ENCODE measurements around the gene CRYZL1.

GRCh38 chr21:33542640-33543504 lies 98.7 kb downstream of the CRYZL1 start, which contains the start of gene SON:
- TF ChIP-seq, protein P1, sequence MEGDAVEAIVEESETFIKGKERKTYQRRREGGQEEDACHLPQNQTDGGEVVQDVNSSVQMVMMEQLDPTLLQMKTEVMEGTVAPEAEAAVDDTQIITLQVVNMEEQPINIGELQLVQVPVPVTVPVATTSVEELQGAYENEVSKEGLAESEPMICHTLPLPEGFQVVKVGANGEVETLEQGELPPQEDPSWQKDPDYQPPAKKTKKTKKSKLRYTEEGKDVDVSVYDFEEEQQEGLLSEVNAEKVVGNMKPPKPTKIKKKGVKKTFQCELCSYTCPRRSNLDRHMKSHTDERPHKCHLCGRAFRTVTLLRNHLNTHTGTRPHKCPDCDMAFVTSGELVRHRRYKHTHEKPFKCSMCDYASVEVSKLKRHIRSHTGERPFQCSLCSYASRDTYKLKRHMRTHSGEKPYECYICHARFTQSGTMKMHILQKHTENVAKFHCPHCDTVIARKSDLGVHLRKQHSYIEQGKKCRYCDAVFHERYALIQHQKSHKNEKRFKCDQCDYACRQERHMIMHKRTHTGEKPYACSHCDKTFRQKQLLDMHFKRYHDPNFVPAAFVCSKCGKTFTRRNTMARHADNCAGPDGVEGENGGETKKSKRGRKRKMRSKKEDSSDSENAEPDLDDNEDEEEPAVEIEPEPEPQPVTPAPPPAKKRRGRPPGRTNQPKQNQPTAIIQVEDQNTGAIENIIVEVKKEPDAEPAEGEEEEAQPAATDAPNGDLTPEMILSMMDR (IDR thresholded peaks at IDR 0.05; ENCODE audit: low read length): no peak
- no peak for TF ChIP-seq EZH2 (IDR thresholded peaks at IDR 0.05; ENCODE audit: borderline replicate concordance, low read length)

Measured in OCI-LY1 (cell line).